Esophagus squamous epithelium (tissue), 5 donors: ENCODE measurements around the gene ZCCHC24. TPM values are rescaled to one million over a fixed set of nuclear protein-coding genes. Genes with fewer than 3 reads are reported as not detected.

Source experiments
- DNase-seq: peaks from one replicate; lab custom pipeline; 2025; lab: John Stamatoyannopoulos, UW
- H3K27ac ChIP-seq, 4 donors: fragments of 200-600 bp; sonication (generic); one replicate each; pipeline ENCODE4 v1.5.1; 2016 to 2019; ENCODE audit warnings: mild to moderate bottlenecking in 1 of 4
- H3K27me3 ChIP-seq, 4 donors: fragments of 200-600 bp; sonication (generic); 1 replicate in 3 of 4; 2 replicates in 1 of 4; pipeline versions ENCODE4 v1.5.1 to v1.6.0; 2017 to 2021; ENCODE audit warnings: antibody characterized with exemption in 1 of 4
- H3K36me3 ChIP-seq, 3 donors: fragments of 200-600 bp; sonication (generic); one replicate each; pipeline ENCODE4 v1.5.1; 2016 to 2019
- H3K4me1 ChIP-seq, 3 donors: fragments of 200-600 bp; sonication (generic); one replicate each; pipeline ENCODE4 v1.5.1; 2017 to 2019
- H3K4me3 ChIP-seq, 4 donors: fragments of 200-600 bp; sonication (generic); 1 replicate in 3 of 4; 2 replicates in 1 of 4; pipeline ENCODE4 v1.5.1; 2016 to 2019; ENCODE audit warnings: mild to moderate bottlenecking in 2 of 4, moderate library complexity in 1 of 4
- H3K9me3 ChIP-seq, 3 donors: fragments of 200-600 bp; sonication (generic); one replicate each; pipeline ENCODE4 v1.5.1; 2016 to 2019
- CTCF ChIP-seq, 6 experiments: fragments of 450-650 bp in 4 of 6; fragments of 200-600 bp in 2 of 6; sonication (generic) in 2 of 6; IDR thresholded peaks; one replicate each; pipeline ENCODE4 v1.5.1; 2016 to 2019; ENCODE audit warnings: antibody characterized with exemption in 6 of 6, mild to moderate bottlenecking in 4 of 6, moderate library complexity in 4 of 6
- POLR2A ChIP-seq, 4 donors: fragments of 450-650 bp; IDR thresholded peaks; one replicate each; pipeline ENCODE4 v1.6.1; 2017; ENCODE audit warnings: antibody characterized with exemption in 4 of 4, mild to moderate bottlenecking in 4 of 4, moderate library complexity in 3 of 4
- WGBS, 2 donors: methylation state at CpG; one replicate each; pipeline ENCODE4 v1.1.5; 2018; 5-methylcytosine and 5-hydroxymethylcytosine counted together
- intact Hi-C: fragments of 100-400 bp; cut with DNase I; formaldehyde crosslinking; loops from one replicate; pipeline ENCODE4 v1.15.0; 2022
- total RNA-seq, 4 donors: library from RNA; depleted of rRNA; stranded (reverse); fragments of >200 nt; gene quantifications; one replicate each; pipeline ENCODE4 v1.1.0, GENCODE V29; 2016
- donor health status: DM: yes; HTN: yes; CAD: no.

The ZCCHC24 gene
- total RNA-seq, 4 donors from 2014 or later, result 2.2 to 26.1 (median 6.4) TPM

- TF ChIP-seq CTCF (IDR thresholded peaks at IDR 0.05), result no peak
- no peak for TF ChIP-seq POLR2A (IDR thresholded peaks at IDR 0.05)
- H3K9me3 ChIP-seq, result no peaks in the 10 kb centered on the region
- DNase-seq, result no peak
- peaks cover 0 to 19% (median 0%) of the 10 kb centered on the region in 3 donors for H3K36me3 ChIP-seq
- no peak overlapping the region for H3K4me3 ChIP-seq
- no peaks in the 10 kb centered on the region for H3K27me3 ChIP-seq
- peaks cover 0 to 8% (median 0%) of the 10 kb centered on the region in 3 donors for H3K4me1 ChIP-seq
- 86% methylated on average over 3 to 5 of the region's 5 CpGs for WGBS, 2 donors
- H3K27ac ChIP-seq, result no peak overlapping the region
- intact Hi-C loops, result no loop called here
These were observed 84.7 kb downstream of the ZCCHC24 start for GRCh38 chr10:79360499-79361342.

GRCh38 chr10:79359816-79360498 is 85.5 kb downstream of the ZCCHC24 start:
- no peak for TF ChIP-seq CTCF (IDR thresholded peaks at IDR 0.05)
- TF ChIP-seq POLR2A (IDR thresholded peaks at IDR 0.05), result no peak
- Histone ChIP-seq H3K9me3 (no peaks in the 10 kb centered on the region), H3K4me3 (no peak overlapping the region), H3K27ac (no peak overlapping the region), H3K27me3 (no peaks in the 10 kb centered on the region), H3K36me3 (peaks cover 0 to 27% (median 6%) of the 10 kb centered on the region in 3 donors), H3K4me1 (peaks cover 0 to 8% (median 0%) of the 10 kb centered on the region in 3 donors)
- DNase-seq, result no peak
- WGBS, 2 donors, result 86 to 87% methylated on average over 3 to 5 of the region's 6 CpGs
- intact Hi-C loops, result no loop called here

GRCh38 chr10:79358811-79359210 is 86.6 kb downstream of the ZCCHC24 start:
- no peaks in the 10 kb centered on the region for H3K9me3 ChIP-seq
- WGBS, 2 donors, result 51 to 53% methylated on average over 5 of the region's 5 CpGs
- no peaks in the 10 kb centered on the region for H3K27me3 ChIP-seq
- H3K36me3 ChIP-seq, result peaks cover 5 to 38% (median 7%) of the 10 kb centered on the region in 3 donors
- no peak overlapping the region for H3K4me3 ChIP-seq
- TF ChIP-seq POLR2A (IDR thresholded peaks at IDR 0.05), result no peak
- no peak for TF ChIP-seq CTCF (IDR thresholded peaks at IDR 0.05)
- intact Hi-C loops, result no loop called here
- peaks cover 0 to 8% (median 0%) of the 10 kb centered on the region in 3 donors for H3K4me1 ChIP-seq
- DNase-seq, result no peak
- no peak overlapping the region for H3K27ac ChIP-seq

GRCh38 chr10:79357180-79357579 is 88.2 kb downstream of the ZCCHC24 start:
- Histone ChIP-seq H3K27ac (no peak overlapping the region), H3K36me3 (peaks cover 20 to 55% (median 23%) of the 10 kb centered on the region in 3 donors), H3K4me1 (peaks cover 0 to 8% (median 0%) of the 10 kb centered on the region in 3 donors), H3K4me3 (no peak overlapping the region), H3K9me3 (no peaks in the 10 kb centered on the region), H3K27me3 (no peaks in the 10 kb centered on the region)
- TF ChIP-seq POLR2A (IDR thresholded peaks at IDR 0.05), result no peak
- no peak for TF ChIP-seq CTCF (IDR thresholded peaks at IDR 0.05)
- intact Hi-C loops, result no loop called here
- DNase-seq, result no peak
- 90 to 94% methylated on average over 9 of the region's 9 CpGs for whole genome bisulfite sequencing, 2 donors

- Histone ChIP-seq H3K27me3 (no peaks in the 10 kb centered on the region), H3K4me3 (no peak overlapping the region), H3K27ac (no peak overlapping the region), H3K36me3 (peaks cover 30 to 65% (median 33%) of the 10 kb centered on the region in 3 donors), H3K4me1 (peaks cover 0 to 8% (median 0%) of the 10 kb centered on the region in 3 donors), H3K9me3 (no peaks in the 10 kb centered on the region)
- WGBS, 2 donors, result 77 to 87% methylated on average over 3 to 5 of the region's 5 CpGs
- TF ChIP-seq POLR2A (IDR thresholded peaks at IDR 0.05) (no peak), CTCF (IDR thresholded peaks at IDR 0.05) (no peak)
- DNase-seq, result no peak
- intact Hi-C loops, result no loop called here
These were observed 89.3 kb downstream of the ZCCHC24 start for GRCh38 chr10:79356104-79356503.
